NCI-H2196 (cell line): Measurements from ENCODE around the gene ATP12A.
A peak's percentile ranks its signal among the peaks of the same experiment; 100 is the strongest.

Experiments
- DNase-seq: peaks from one replicate; lab custom pipeline; 2025; ENCODE audit not compliant: unreplicated experiment; lab: John Stamatoyannopoulos, UW

ATP12A gene

GRCh38 chr13:24662195-24663088 lies 17.8 kb upstream of the ATP12A start:
- DNase-seq = no peak

GRCh38 chr13:24663089-24663395 lies 17.2 kb upstream of the ATP12A start:
- DNase-seq = no peak

GRCh38 chr13:24663586-24663985 lies 16.6 kb upstream of the ATP12A start:
- no peak for DNase-seq

GRCh38 chr13:24664726-24665409 lies 15.3 kb upstream of the ATP12A start:
- no peak for DNase-seq

GRCh38 chr13:24668511-24668910 lies 11.7 kb upstream of the ATP12A start:
- DNase-seq = no peak

- DNase-seq = no peak
Measured at GRCh38 chr13:24668955-24669582, 11.1 kb upstream of the ATP12A start.

- DNase-seq = no peak
Measured at GRCh38 chr13:24670174-24670573, 10.0 kb upstream of the ATP12A start.

GRCh38 chr13:24670961-24671381 lies 9.2 kb upstream of the ATP12A start:
- DNase-seq = no peak

GRCh38 chr13:24671386-24672113 lies 8.7 kb upstream of the ATP12A start:
- peak; percentile 4 for DNase-seq

GRCh38 chr13:24672141-24673132 lies 7.8 kb upstream of the ATP12A start:
- no peak for DNase-seq

GRCh38 chr13:24675806-24676570 lies 4.2 kb upstream of the ATP12A start:
- DNase-seq = no peak

- no peak for DNase-seq
Measured at GRCh38 chr13:24678151-24678550, 2.1 kb upstream of the ATP12A start.

GRCh38 chr13:24679686-24680085 lies 522 bp upstream of the ATP12A start:
- no peak for DNase-seq

GRCh38 chr13:24680921-24681604 lies 855 bp downstream of the ATP12A start:
- DNase-seq = no peak

- no peak for DNase-seq
Measured at GRCh38 chr13:24681930-24682329, 1.7 kb downstream of the ATP12A start.

- no peak for DNase-seq
Measured at GRCh38 chr13:24682353-24682752, 2.1 kb downstream of the ATP12A start.

- DNase-seq = no peak
Measured at GRCh38 chr13:24683351-24683750, 3.1 kb downstream of the ATP12A start.

- peak; percentile 6 for DNase-seq
Measured at GRCh38 chr13:24683838-24684599, 3.8 kb downstream of the ATP12A start.
